HEK293T (cell line): ENCODE results near the gene BEGAIN.

Experiments
- ARNT ChIP-seq: fragments of 450-650 bp; IDR thresholded peaks from 2 replicates; pipeline ENCODE4 v1.6.1; 2017; ENCODE audit warnings: mild to moderate bottlenecking
- BHLHE40 ChIP-seq: fragments of 450-650 bp; IDR thresholded peaks from 2 replicates; pipeline ENCODE4 v1.6.1; 2016; ENCODE audit warnings: mild to moderate bottlenecking, moderate library complexity, borderline replicate concordance
- FOXK2 ChIP-seq: fragments of 450-650 bp; IDR thresholded peaks from 2 replicates; pipeline ENCODE4 v1.6.1; 2016; ENCODE audit warnings: mild to moderate bottlenecking
- L3MBTL2 ChIP-seq: fragments of 450-650 bp; conservative IDR thresholded peaks from 2 replicates; pipeline ENCODE4 v1.6.1; 2016; ENCODE audit warnings: mild to moderate bottlenecking
- LEF1 ChIP-seq: fragments of 450-650 bp; IDR thresholded peaks from 2 replicates; pipeline ENCODE4 v1.6.1; 2017; ENCODE audit warnings: mild to moderate bottlenecking, borderline replicate concordance
- SP1 ChIP-seq: fragments of 450-650 bp; IDR thresholded peaks from 2 replicates; pipeline ENCODE4 v1.6.1; 2017
- TARDBP ChIP-seq: fragments of 450-650 bp; IDR thresholded peaks from 2 replicates; pipeline ENCODE4 v1.6.1; 2016
- TF ChIP-seq, protein P1 (sequence below): fragments of 450-650 bp; IDR thresholded peaks from 2 replicates; pipeline ENCODE4 v1.6.1; 2016

DNA sequence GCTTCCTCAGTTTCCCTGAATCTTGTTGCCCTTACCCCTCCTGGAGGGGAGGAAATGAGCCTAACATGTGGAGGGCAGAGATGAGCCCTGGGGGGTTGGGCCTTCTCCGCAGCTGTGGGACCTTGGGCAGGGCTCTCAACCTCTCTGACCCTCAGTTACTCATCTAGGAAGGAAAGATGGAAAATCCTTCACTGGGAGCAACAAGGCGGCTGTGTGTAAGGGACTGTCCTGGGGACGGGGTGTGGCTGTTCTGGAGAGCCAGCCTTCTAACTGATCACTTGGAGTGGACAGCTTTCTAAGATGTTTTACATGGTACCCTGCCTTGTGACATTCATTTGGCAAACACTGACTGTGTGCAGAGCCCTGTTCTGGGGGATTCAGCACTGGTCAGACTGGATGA lies 14.7 kb downstream of the BEGAIN start:
- TF ChIP-seq SP1 (no peak), ARNT (no peak), FOXK2 (no peak), LEF1 (no peak), TARDBP (no peak), L3MBTL2 (no peak), BHLHE40 (no peak)
- TF ChIP-seq, protein P1, sequence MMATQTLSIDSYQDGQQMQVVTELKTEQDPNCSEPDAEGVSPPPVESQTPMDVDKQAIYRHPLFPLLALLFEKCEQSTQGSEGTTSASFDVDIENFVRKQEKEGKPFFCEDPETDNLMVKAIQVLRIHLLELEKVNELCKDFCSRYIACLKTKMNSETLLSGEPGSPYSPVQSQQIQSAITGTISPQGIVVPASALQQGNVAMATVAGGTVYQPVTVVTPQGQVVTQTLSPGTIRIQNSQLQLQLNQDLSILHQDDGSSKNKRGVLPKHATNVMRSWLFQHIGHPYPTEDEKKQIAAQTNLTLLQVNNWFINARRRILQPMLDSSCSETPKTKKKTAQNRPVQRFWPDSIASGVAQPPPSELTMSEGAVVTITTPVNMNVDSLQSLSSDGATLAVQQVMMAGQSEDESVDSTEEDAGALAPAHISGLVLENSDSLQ = no peak
